SK-N-SH (cell line): ENCODE results near the gene PARP9.

Experiments
- CHD2 ChIP-seq: fragments of 150-350 bp; IDR thresholded peaks from 2 replicates; pipeline ENCODE4 v1.6.1; 2018; ENCODE audit warnings: low read length; ENCODE audit not compliant: partially characterized antibody
- EZH2phosphoT487 ChIP-seq: fragments of 200-600 bp; sonication (generic); IDR thresholded peaks from 2 replicates; pipeline ENCODE4 v1.6.1; 2017; ENCODE audit warnings: low read depth, mixed run types, mild to moderate bottlenecking, antibody characterized with exemption, moderate library complexity, borderline replicate concordance
- FOXJ3 ChIP-seq: sonication (generic); formaldehyde crosslinking; IDR thresholded peaks from 2 replicates; pipeline ENCODE4 v1.5.1; 2020; ENCODE audit warnings: mild to moderate bottlenecking, missing genetic modification reagents
- POLR2AphosphoS5 ChIP-seq: IDR thresholded peaks from 2 replicates; pipeline ENCODE4 v1.6.1; 2012; ENCODE audit warnings: low read depth, low read length
- RAD21 ChIP-seq: IDR thresholded peaks from 2 replicates; pipeline ENCODE4 v1.6.1; 2012; ENCODE audit warnings: mild to moderate bottlenecking, low read length
- REST ChIP-seq: IDR thresholded peaks from 2 replicates; pipeline ENCODE4 v1.6.1; 2012; ENCODE audit warnings: mild to moderate bottlenecking, low read depth, low read length, moderate library complexity
- RXRA ChIP-seq: IDR thresholded peaks from 2 replicates; pipeline ENCODE4 v1.4.0; 2012; ENCODE audit warnings: low read depth, mild to moderate bottlenecking, borderline replicate concordance
- SIN3A ChIP-seq: IDR thresholded peaks from 2 replicates; pipeline ENCODE4 v1.6.1; 2012; ENCODE audit warnings: low read depth, mild to moderate bottlenecking, low read length, moderate library complexity, borderline replicate concordance
- TAF1 ChIP-seq: IDR thresholded peaks from 2 replicates; pipeline ENCODE4 v1.6.1; 2012; ENCODE audit warnings: low read depth, mild to moderate bottlenecking, low read length, moderate library complexity, borderline replicate concordance
- TF ChIP-seq, protein P1 (sequence below): fragments of 200-600 bp; sonication (generic); IDR thresholded peaks from 2 replicates; pipeline ENCODE4 v1.6.1; 2017; ENCODE audit warnings: antibody characterized with exemption, mild to moderate bottlenecking, moderate library complexity

- peak; percentile 81 for TF ChIP-seq CHD2
- TF ChIP-seq, protein P1, sequence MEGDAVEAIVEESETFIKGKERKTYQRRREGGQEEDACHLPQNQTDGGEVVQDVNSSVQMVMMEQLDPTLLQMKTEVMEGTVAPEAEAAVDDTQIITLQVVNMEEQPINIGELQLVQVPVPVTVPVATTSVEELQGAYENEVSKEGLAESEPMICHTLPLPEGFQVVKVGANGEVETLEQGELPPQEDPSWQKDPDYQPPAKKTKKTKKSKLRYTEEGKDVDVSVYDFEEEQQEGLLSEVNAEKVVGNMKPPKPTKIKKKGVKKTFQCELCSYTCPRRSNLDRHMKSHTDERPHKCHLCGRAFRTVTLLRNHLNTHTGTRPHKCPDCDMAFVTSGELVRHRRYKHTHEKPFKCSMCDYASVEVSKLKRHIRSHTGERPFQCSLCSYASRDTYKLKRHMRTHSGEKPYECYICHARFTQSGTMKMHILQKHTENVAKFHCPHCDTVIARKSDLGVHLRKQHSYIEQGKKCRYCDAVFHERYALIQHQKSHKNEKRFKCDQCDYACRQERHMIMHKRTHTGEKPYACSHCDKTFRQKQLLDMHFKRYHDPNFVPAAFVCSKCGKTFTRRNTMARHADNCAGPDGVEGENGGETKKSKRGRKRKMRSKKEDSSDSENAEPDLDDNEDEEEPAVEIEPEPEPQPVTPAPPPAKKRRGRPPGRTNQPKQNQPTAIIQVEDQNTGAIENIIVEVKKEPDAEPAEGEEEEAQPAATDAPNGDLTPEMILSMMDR, result no peak
- peak; percentile 57 for TF ChIP-seq POLR2AphosphoS5
- TF ChIP-seq TAF1, result peak; percentile 39; the same call in 1 of the 2 replicates
- no peak for TF ChIP-seq EZH2phosphoT487
- no peak for TF ChIP-seq REST
- TF ChIP-seq RAD21, result no peak
- no peak for TF ChIP-seq FOXJ3 (CRISPR knock-in tag)
- no peak for TF ChIP-seq SIN3A
- no peak for TF ChIP-seq RXRA
These were observed at the start of gene PARP9, which contains the start of gene DTX3L for GRCh38 chr3:122564155-122564912.
